CD4-positive, alpha-beta T cell treated with Interleukin-17A for 4 hours (primary cell): ENCODE data around the gene MAPK4.
A peak's percentile ranks its signal among the peaks of the same experiment; 100 is the strongest.
"Not testable (repeated sequence)": the region's sequence is repeated elsewhere in the genome, so short reads cannot be mapped to it uniquely, and the experiment has no call there.

Source experiments
- DNase-seq: peaks from one replicate; pipeline ENCODE4 v3.0.0-alpha.2; 2020; ENCODE audit warnings: mixed read lengths

MAPK4 gene

GRCh38 chr18:50559752-50560680 lies at the start of gene MAPK4:
TSS of gene MAPK4 (plus strand) at chr18:50560087. CDS start at chr18:50663959, 103,872 bp downstream.
- peak; percentile 4 for DNase-seq

- not testable (repeated sequence) for DNase-seq
Measured at GRCh38 chr18:50517277-50517676, 42.6 kb upstream of the MAPK4 start.

- no peak for DNase-seq
Measured at GRCh38 chr18:50518787-50519546, 40.9 kb upstream of the MAPK4 start.

- no peak for DNase-seq
Measured at GRCh38 chr18:50523165-50523564, 36.7 kb upstream of the MAPK4 start.

- no peak for DNase-seq
Measured at GRCh38 chr18:50527636-50528307, 32.1 kb upstream of the MAPK4 start.

- no peak for DNase-seq
Measured at GRCh38 chr18:50528806-50529205, 31.1 kb upstream of the MAPK4 start.

GRCh38 chr18:50533822-50534221 lies 26.1 kb upstream of the MAPK4 start:
- DNase-seq, result not testable (repeated sequence)

GRCh38 chr18:50544476-50544875 lies 15.4 kb upstream of the MAPK4 start:
- DNase-seq, result not testable (repeated sequence)

- no peak for DNase-seq
Measured at GRCh38 chr18:50545936-50546335, 14.0 kb upstream of the MAPK4 start.

- DNase-seq, result no peak
Measured at GRCh38 chr18:50548160-50548559, 11.7 kb upstream of the MAPK4 start.

- not testable (repeated sequence) for DNase-seq
Measured at GRCh38 chr18:50551651-50552050, 8.2 kb upstream of the MAPK4 start.

- DNase-seq, result no peak
Measured at GRCh38 chr18:50558157-50558556, 1.7 kb upstream of the MAPK4 start.

GRCh38 chr18:50558948-50559751 lies 737 bp upstream of the MAPK4 start:
- no peak for DNase-seq

- DNase-seq, result no peak
Measured at GRCh38 chr18:50560681-50561629, 1.1 kb downstream of the MAPK4 start.

GRCh38 chr18:50562258-50562657 lies 2.4 kb downstream of the MAPK4 start:
- DNase-seq, result not testable (repeated sequence)

GRCh38 chr18:50562686-50563085 lies 2.8 kb downstream of the MAPK4 start:
- no peak for DNase-seq

- no peak for DNase-seq
Measured at GRCh38 chr18:50563376-50563775, 3.5 kb downstream of the MAPK4 start.

GRCh38 chr18:50569930-50570329 lies 10.0 kb downstream of the MAPK4 start:
- no peak for DNase-seq

- DNase-seq, result no peak
Measured at GRCh38 chr18:50571606-50572005, 11.7 kb downstream of the MAPK4 start.

- DNase-seq, result not testable (repeated sequence)
Measured at GRCh38 chr18:50573196-50573595, 13.3 kb downstream of the MAPK4 start.

- no peak for DNase-seq
Measured at GRCh38 chr18:50573679-50574078, 13.8 kb downstream of the MAPK4 start.
